Fibroblast of lung (primary cell): ENCODE data around the gene TSPAN18. TPM values are rescaled to one million over a fixed set of nuclear protein-coding genes. Genes with fewer than 3 reads are reported as not detected.

Source experiments
- DNase-seq, 2 donors: peaks; one replicate each; pipeline versions ENCODE4 v3.0.0 to v3.0.0-alpha.2; 2010; ENCODE audit warnings: low read depth in 2 of 2
- H2AFZ ChIP-seq: 2 replicates; pipeline ENCODE4 v1.5.1; 2012; ENCODE audit warnings: low read length, control low read depth, inconsistent platforms
- H3K27ac ChIP-seq: 2 replicates; pipeline ENCODE4 v1.5.1; 2011; ENCODE audit warnings: low read length, control low read depth; ENCODE audit not compliant: insufficient read depth
- H3K27me3 ChIP-seq: 2 replicates; pipeline ENCODE4 v1.5.1; 2011; ENCODE audit warnings: mild to moderate bottlenecking, low read length; ENCODE audit not compliant: control insufficient read depth, insufficient read depth
- H3K36me3 ChIP-seq: 2 replicates; pipeline ENCODE4 v1.5.1; 2011; ENCODE audit warnings: low read length; ENCODE audit not compliant: control insufficient read depth, insufficient read depth
- H3K4me1 ChIP-seq: 2 replicates; pipeline ENCODE4 v1.5.1; 2011; ENCODE audit warnings: low read length; ENCODE audit not compliant: control insufficient read depth, insufficient read depth; ENCODE audit errors: extremely low read depth
- H3K4me2 ChIP-seq: 2 replicates; pipeline ENCODE4 v1.5.1; 2011; ENCODE audit warnings: low read length, control low read depth; ENCODE audit not compliant: insufficient read depth; ENCODE audit errors: extremely low read depth
- H3K4me3 ChIP-seq, 4 experiments: fragments of 200-600 bp in 1 of 4; sonication (generic) in 1 of 4; replicated peaks in 1 of 4; 2 replicates each; pipeline ENCODE4 v1.5.1; 2011 to 2016; ENCODE audit warnings: low read length in 4 of 4, low read depth in 3 of 4, mild to moderate bottlenecking in 3 of 4, control low read depth in 2 of 4, inconsistent platforms in 1 of 4, mixed read lengths in 1 of 4; ENCODE audit not compliant: insufficient read depth in 1 of 4; ENCODE audit errors: control extremely low read depth in 1 of 4
- H3K79me2 ChIP-seq: 2 replicates; pipeline ENCODE4 v1.5.1; 2012; ENCODE audit warnings: mild to moderate bottlenecking, low read length, inconsistent platforms; ENCODE audit not compliant: control insufficient read depth, insufficient read depth
- H3K9ac ChIP-seq: 2 replicates; pipeline ENCODE4 v1.5.1; 2011; ENCODE audit warnings: mild to moderate bottlenecking, low read length, control low read depth; ENCODE audit not compliant: insufficient read depth
- H3K9me3 ChIP-seq: 2 replicates; pipeline ENCODE4 v1.5.1; 2012; ENCODE audit warnings: low read depth, low read length; ENCODE audit not compliant: control insufficient read depth, insufficient read depth
- H4K20me1 ChIP-seq: 2 replicates; pipeline ENCODE4 v1.5.1; 2011; ENCODE audit warnings: low read length; ENCODE audit not compliant: control insufficient read depth, insufficient read depth; ENCODE audit errors: extremely low read depth
- CTCF ChIP-seq, 2 donors: IDR thresholded peaks in 1 of 2; conservative IDR thresholded peaks in 1 of 2; 1 replicate in 1 of 2; 2 replicates in 1 of 2; pipeline ENCODE4 v1.5.1; 2011 to 2012; ENCODE audit warnings: low read length in 2 of 2, control low read depth in 1 of 2, inconsistent platforms in 1 of 2, low read depth in 1 of 2, mild to moderate bottlenecking in 1 of 2
- EZH2 ChIP-seq: IDR thresholded peaks from 2 replicates; pipeline ENCODE4 v1.5.1; 2012; ENCODE audit warnings: low read length, control low read depth, mild to moderate bottlenecking; ENCODE audit errors: missing control alignments
- polyA plus RNA-seq, 2 donors: library from polyadenylated mRNA; depleted of rRNA in 1 of 2; stranded (reverse) in 1 of 2; unstranded in 1 of 2; fragments of >200 nt; gene quantifications; 2 replicates each; pipeline ENCODE4 v1.2.1, GENCODE V29; 2011 to 2012; ENCODE audit warnings: missing spikeins in 1 of 2
- total RNA-seq: library from RNA; depleted of rRNA; stranded (reverse); fragments of >200 nt; gene quantifications from 2 replicates; pipeline ENCODE4 v1.2.1, GENCODE V29; 2014

The TSPAN18 gene
- total and polyA plus RNA-seq, 2 donors (not counting 1 experiment from before 2014, with no cell fraction given), result 0.15 TPM; not detected in 1

- Histone ChIP-seq H3K27me3 (no peaks in the 10 kb centered on the region), H3K27ac (no peak overlapping the region), H3K79me2 (peaks cover 9% of the 10 kb centered on the region), H2AFZ (no peak overlapping the region), H3K9ac (no peak overlapping the region), H3K36me3 (peaks cover 12% of the 10 kb centered on the region), H3K4me3 (no peak overlapping the region), H3K9me3 (no peaks in the 10 kb centered on the region), H3K4me2 (no peak overlapping the region), H3K4me1 (peaks cover 8% of the 10 kb centered on the region), H4K20me1 (no peaks in the 10 kb centered on the region)
- DNase-seq, result peak; percentile 61 to 81
- TF ChIP-seq CTCF (conservative IDR thresholded peaks at IDR 0.05 in 1 of 2, IDR thresholded peaks at IDR 0.05 in 1 of 2; ENCODE audit: low read depth in 1 of 2, low read length in 2 of 2) (peak; percentile 82 to 89), EZH2 (no peak)
Measured at GRCh38 chr11:44936525-44936924, 209.8 kb downstream of the TSPAN18 start.

- H3K79me2 ChIP-seq, result peaks cover 12% of the 10 kb centered on the region
- H3K4me1 ChIP-seq, result peaks cover 8% of the 10 kb centered on the region
- H3K9ac ChIP-seq, result no peak overlapping the region
- no peak overlapping the region for H3K4me2 ChIP-seq
- no peak overlapping the region for H3K27ac ChIP-seq
- DNase-seq, result no peak
- H3K9me3 ChIP-seq, result no peaks in the 10 kb centered on the region
- H3K27me3 ChIP-seq, result no peaks in the 10 kb centered on the region
- TF ChIP-seq EZH2 (no peak), CTCF (conservative IDR thresholded peaks at IDR 0.05 in 1 of 2, IDR thresholded peaks at IDR 0.05 in 1 of 2; ENCODE audit: low read depth in 1 of 2, low read length in 2 of 2) (no peak)
- H3K36me3 ChIP-seq, result peaks cover 12% of the 10 kb centered on the region
- no peak overlapping the region for H2AFZ ChIP-seq
- H3K4me3 ChIP-seq, result no peak overlapping the region
- no peaks in the 10 kb centered on the region for H4K20me1 ChIP-seq
Measured at GRCh38 chr11:44936951-44937543, 210.3 kb downstream of the TSPAN18 start.

GRCh38 chr11:44938066-44938691 is 211.4 kb downstream of the TSPAN18 start:
- H3K4me3 ChIP-seq, result no peak overlapping the region
- no peak overlapping the region for H3K4me2 ChIP-seq
- DNase-seq, result no peak
- H4K20me1 ChIP-seq, result no peaks in the 10 kb centered on the region
- H3K36me3 ChIP-seq, result peaks cover 10% of the 10 kb centered on the region
- H3K27me3 ChIP-seq, result no peaks in the 10 kb centered on the region
- H3K9ac ChIP-seq, result no peak overlapping the region
- peaks cover 23% of the 10 kb centered on the region for H3K79me2 ChIP-seq
- peaks cover 8% of the 10 kb centered on the region for H3K4me1 ChIP-seq
- TF ChIP-seq CTCF (conservative IDR thresholded peaks at IDR 0.05 in 1 of 2, IDR thresholded peaks at IDR 0.05 in 1 of 2; ENCODE audit: low read depth in 1 of 2, low read length in 2 of 2) (no peak), EZH2 (no peak)
- H2AFZ ChIP-seq, result no peak overlapping the region
- H3K9me3 ChIP-seq, result no peaks in the 10 kb centered on the region
- H3K27ac ChIP-seq, result no peak overlapping the region
